Progenitor cell of endocrine pancreas (in vitro differentiated cells): Measurements from ENCODE around the gene PDE1A. TPM values are rescaled to one million over a fixed set of nuclear protein-coding genes. Genes with fewer than 3 reads are reported as not detected.

Source experiments
- DNase-seq: peaks from one replicate; pipeline ENCODE4 v3.0.0; 2021; ENCODE audit warnings: low spot score; ENCODE audit not compliant: unreplicated experiment
- H3K27ac Mint-ChIP-seq: 2 replicates; pipeline ENCODE4 v1.8.0; 2021; ENCODE audit warnings: mild to moderate bottlenecking, moderate library complexity, mixed read lengths
- H3K27me3 Mint-ChIP-seq: 2 replicates; pipeline ENCODE4 v1.8.0; 2021; ENCODE audit warnings: mixed read lengths
- H3K36me3 Mint-ChIP-seq: 2 replicates; pipeline ENCODE4 v1.8.0; 2022; ENCODE audit warnings: mixed read lengths; ENCODE audit not compliant: insufficient read depth
- H3K4me1 Mint-ChIP-seq: 2 replicates; pipeline ENCODE4 v1.8.0; 2021; ENCODE audit warnings: low read depth, mixed read lengths
- H3K4me3 Mint-ChIP-seq: 2 replicates; pipeline ENCODE4 v1.8.0; 2021; ENCODE audit warnings: low read depth, mild to moderate bottlenecking, moderate library complexity, mixed read lengths
- H3K9me3 Mint-ChIP-seq: 2 replicates; pipeline ENCODE4 v1.8.0; 2021; ENCODE audit warnings: low read depth, mixed read lengths
- CTCF ChIP-seq: fragments of 200-600 bp; sonication (generic); IDR thresholded peaks from one replicate; pipeline ENCODE4 v1.5.0; 2021; ENCODE audit warnings: antibody characterized with exemption, mild to moderate bottlenecking; ENCODE audit not compliant: unreplicated experiment
- total RNA-seq: library from RNA; stranded (reverse); gene quantifications from 2 replicates; pipeline ENCODE4 v1.2.1, GENCODE V29; 2021

Gene PDE1A
- total RNA-seq, 1 donor from 2014 or later, result 2.9 TPM

DNA sequence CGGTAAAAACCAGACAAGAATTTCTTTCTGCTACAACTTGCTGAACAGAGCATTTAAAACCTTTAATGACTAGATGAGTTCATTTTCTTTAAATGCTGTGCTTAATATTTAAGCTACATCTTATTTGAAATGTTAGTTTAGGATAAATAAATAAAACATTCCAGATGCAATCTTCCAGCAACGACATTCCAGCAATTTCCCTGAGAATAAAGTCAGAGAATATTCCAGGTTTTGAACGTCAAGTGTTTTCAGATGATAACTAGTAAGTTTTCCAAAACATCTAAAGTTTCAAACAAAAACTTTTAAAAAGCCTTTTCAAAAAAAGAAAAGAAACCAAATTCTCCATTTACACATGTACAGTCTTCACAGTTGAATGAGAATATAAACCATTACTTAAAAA, 336.4 kb downstream of the PDE1A start:
- Mint-ChIP-seq H3K4me1 (peaks cover 8% of the 10 kb centered on the region), H3K9me3 (peaks cover 6% of the 10 kb centered on the region), H3K4me3 (no peak overlapping the region), H3K27me3 (no peaks in the 10 kb centered on the region), H3K27ac (no peak overlapping the region), H3K36me3 (peaks cover 2% of the 10 kb centered on the region)
- TF ChIP-seq CTCF, result no peak
- no peak for DNase-seq
